Activated B cell treated with CpG ODN at 0.5 μM for 24 hours (primary cell): ENCODE data around the gene FAM53A. TPM values are rescaled to one million over a fixed set of nuclear protein-coding genes. Genes with fewer than 3 reads are reported as not detected.

Experiments used
- ATAC-seq: fragments of 200-7000 bp; cut with Tn5 transposase; one replicate; pipeline ENCODE4 v1.10.0; 2021; ENCODE audit warnings: low read depth, mild to moderate bottlenecking, moderate library complexity
- CTCF ChIA-PET: fragments of 350-600 bp; sonication (Branson Sonifier 250); formaldehyde crosslinking; loops from one replicate; lab custom pipeline; 2021; ENCODE audit warnings: antibody characterized with exemption; lab: Charles Lee
- POLR2A ChIA-PET: fragments of 350-600 bp; sonication (Branson Sonifier 250); formaldehyde crosslinking; loops from one replicate; lab custom pipeline; 2021; ENCODE audit warnings: antibody characterized with exemption; lab: Charles Lee
- DNase-seq: peaks from one replicate; pipeline ENCODE4 v3.0.0; 2022
- H3K27ac Mint-ChIP-seq: one replicate; pipeline ENCODE4 v1.8.0; 2020; ENCODE audit warnings: mixed read lengths
- H3K27me3 Mint-ChIP-seq: one replicate; pipeline ENCODE4 v1.8.0; 2021; ENCODE audit warnings: mixed read lengths
- H3K36me3 Mint-ChIP-seq: one replicate; pipeline ENCODE4 v1.8.0; 2021; ENCODE audit warnings: low read depth, mixed read lengths
- H3K4me1 Mint-ChIP-seq: one replicate; pipeline ENCODE4 v1.8.0; 2021; ENCODE audit warnings: mixed read lengths
- H3K4me3 Mint-ChIP-seq: one replicate; pipeline ENCODE4 v1.8.0; 2020; ENCODE audit warnings: mild to moderate bottlenecking, mixed read lengths
- H3K9me3 Mint-ChIP-seq: one replicate; pipeline ENCODE4 v1.8.0; 2020; ENCODE audit warnings: mixed read lengths
- intact Hi-C: fragments of 100-400 bp; cut with micrococcal nuclease; formaldehyde crosslinking; loops from one replicate; pipeline ENCODE4 v1.15.1; 2024
- total RNA-seq: library from RNA; stranded (reverse); gene quantifications from 2 replicates; pipeline ENCODE4 v1.2.3, GENCODE V29; 2022
- TF ChIP-seq, protein P1 (sequence below): fragments of 200-600 bp; IDR thresholded peaks from one replicate; pipeline ENCODE4 v1.8.0; 2022; ENCODE audit warnings: antibody characterized with exemption, mild to moderate bottlenecking

FAM53A gene
- total RNA-seq, 1 donor from 2014 or later: 1.2 TPM

DNA sequence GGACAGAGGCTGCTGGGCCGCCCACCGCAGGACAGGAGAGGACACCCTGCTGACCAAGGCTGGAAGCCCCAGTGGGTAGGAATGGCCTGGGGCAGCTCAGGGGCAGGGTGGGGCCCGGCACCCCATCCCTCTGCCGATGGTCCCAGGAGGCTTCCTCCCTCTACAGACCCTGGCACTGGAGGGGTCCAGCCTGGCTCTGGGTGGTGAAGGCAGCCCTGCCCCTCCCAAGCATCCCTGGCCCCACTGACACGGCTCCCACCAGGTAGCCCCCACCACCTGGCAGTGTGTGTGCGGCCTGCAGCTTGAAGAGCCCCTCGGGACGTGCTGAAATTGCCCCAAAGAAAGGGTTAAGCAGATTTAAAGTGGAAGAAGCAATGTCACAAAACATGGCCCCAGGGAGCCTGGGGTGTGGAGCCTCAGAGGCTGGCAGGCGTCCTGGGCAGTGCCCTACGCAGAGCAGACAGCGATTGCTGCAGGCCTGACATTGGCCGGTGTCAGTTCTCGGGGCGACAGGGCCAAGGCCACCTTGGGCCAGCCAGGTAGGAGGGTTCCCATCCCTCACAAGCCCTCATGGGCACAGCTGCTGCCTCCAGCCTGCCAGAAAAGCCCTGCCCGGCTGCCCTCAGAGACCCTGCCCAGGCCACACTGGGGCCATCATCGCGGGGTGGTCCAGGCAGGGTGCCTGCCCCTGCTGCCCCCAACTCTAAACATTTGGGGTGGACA is 80.5 kb downstream of the FAM53A start:
- Mint-ChIP-seq H3K27me3 (peaks cover 2% of the 10 kb centered on the region), H3K4me1 (no peaks in the 10 kb centered on the region), H3K36me3 (no peaks in the 10 kb centered on the region), H3K9me3 (no peaks in the 10 kb centered on the region), H3K4me3 (no peak overlapping the region), H3K27ac (no peak overlapping the region)
- TF ChIP-seq, protein P1, sequence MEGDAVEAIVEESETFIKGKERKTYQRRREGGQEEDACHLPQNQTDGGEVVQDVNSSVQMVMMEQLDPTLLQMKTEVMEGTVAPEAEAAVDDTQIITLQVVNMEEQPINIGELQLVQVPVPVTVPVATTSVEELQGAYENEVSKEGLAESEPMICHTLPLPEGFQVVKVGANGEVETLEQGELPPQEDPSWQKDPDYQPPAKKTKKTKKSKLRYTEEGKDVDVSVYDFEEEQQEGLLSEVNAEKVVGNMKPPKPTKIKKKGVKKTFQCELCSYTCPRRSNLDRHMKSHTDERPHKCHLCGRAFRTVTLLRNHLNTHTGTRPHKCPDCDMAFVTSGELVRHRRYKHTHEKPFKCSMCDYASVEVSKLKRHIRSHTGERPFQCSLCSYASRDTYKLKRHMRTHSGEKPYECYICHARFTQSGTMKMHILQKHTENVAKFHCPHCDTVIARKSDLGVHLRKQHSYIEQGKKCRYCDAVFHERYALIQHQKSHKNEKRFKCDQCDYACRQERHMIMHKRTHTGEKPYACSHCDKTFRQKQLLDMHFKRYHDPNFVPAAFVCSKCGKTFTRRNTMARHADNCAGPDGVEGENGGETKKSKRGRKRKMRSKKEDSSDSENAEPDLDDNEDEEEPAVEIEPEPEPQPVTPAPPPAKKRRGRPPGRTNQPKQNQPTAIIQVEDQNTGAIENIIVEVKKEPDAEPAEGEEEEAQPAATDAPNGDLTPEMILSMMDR: no peak
- ATAC-seq (no peak), DNase-seq (no peak)
- intact Hi-C loops: no loop called here
- ChIA-PET CTCF (no interaction called here), POLR2A (no interaction called here)

DNA sequence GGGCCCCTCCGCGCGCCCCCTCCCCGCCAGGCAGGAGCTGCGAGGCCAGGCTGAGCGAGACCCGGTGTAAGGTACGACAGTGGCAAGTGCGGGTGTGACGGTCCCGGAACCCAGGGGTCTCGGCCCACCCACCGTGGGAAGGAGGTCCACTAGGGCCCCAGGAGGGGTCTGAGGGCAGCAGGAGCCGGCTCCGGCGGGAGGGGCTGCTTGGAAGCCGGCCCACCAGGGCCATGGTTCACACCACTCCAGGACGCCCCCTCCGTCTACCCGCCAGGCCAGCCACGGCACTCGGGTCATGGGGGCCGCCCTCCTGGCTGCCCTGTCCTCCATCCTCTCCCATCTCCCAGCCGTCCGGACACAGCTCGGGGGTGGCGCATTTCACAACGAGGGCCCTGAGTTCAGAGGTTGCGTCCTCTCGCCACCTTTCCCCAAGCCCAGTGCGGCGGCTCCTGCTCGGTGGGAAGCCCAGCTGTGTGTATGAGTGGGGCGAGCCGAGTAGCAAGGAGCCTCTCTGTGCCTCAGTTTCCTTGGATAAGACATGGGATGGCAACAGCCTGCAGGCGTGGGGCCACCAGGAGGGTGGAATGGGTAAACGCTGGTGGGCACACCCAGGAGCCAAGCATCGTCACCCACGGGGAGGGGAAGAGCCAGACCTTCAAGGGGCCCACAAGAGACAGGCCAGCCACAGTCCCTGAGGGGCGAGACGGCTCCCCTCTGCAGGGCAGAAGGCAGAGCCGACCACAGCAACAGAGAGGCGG is 81.3 kb downstream of the FAM53A start:
- H3K36me3 Mint-ChIP-seq: no peaks in the 10 kb centered on the region
- TF ChIP-seq, protein P1: no peak
- intact Hi-C loops: no loop called here
- no peaks in the 10 kb centered on the region for H3K9me3 Mint-ChIP-seq
- ATAC-seq (no peak), DNase-seq (no peak)
- no peaks in the 10 kb centered on the region for H3K4me1 Mint-ChIP-seq
- peaks cover 2% of the 10 kb centered on the region for H3K27me3 Mint-ChIP-seq
- H3K27ac Mint-ChIP-seq: no peak overlapping the region
- H3K4me3 Mint-ChIP-seq: no peak overlapping the region
- ChIA-PET POLR2A (no interaction called here), CTCF (no interaction called here)

DNA sequence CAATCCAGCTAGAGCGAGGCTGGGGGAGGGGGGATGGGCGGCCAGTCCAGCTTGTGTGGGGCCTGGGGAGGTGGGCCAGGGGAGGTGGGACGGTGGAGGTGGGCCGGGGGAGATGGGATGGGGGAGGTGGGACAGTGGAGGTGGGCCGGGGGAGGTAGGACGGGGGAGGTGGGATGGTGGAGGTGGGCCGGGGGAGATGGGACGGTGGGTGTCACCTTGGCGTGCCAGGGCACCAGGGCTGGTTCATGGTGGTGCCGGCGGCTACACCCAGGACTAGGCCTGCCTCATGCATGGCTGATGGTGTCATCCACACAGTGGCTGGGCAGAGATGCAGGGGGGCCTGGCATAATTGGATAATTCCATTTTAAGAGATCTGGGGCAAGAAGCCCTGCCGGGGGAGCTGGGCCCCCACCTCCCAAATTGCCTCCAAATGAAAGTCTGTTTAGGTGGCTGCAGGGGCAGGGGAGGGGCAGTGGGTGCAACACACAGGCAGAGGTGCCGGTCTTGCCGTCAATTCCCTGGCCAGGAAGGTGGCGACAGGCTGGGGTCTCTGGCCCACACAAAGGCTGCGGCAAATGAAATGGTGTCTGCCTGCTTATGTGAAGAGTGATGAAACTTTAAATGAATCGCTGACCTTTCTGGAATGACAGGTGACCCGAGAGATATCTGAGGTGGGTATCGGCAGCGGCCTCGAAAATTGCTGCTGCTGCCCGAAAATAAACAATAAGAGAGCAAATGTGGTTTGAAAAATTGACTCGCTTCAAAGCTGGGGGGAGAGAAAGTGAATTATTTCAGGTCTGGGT is 82.1 kb downstream of the FAM53A start:
- intact Hi-C loops: no loop called here
- ChIA-PET POLR2A (no interaction called here), CTCF (no interaction called here)
- DNase-seq: no peak
- no peak overlapping the region for H3K27ac Mint-ChIP-seq
- H3K36me3 Mint-ChIP-seq: no peaks in the 10 kb centered on the region
- TF ChIP-seq, protein P1: no peak
- no peaks in the 10 kb centered on the region for H3K4me1 Mint-ChIP-seq
- peaks cover 2% of the 10 kb centered on the region for H3K27me3 Mint-ChIP-seq
- no peaks in the 10 kb centered on the region for H3K9me3 Mint-ChIP-seq
- no peak overlapping the region for H3K4me3 Mint-ChIP-seq
- ATAC-seq: no peak

DNA sequence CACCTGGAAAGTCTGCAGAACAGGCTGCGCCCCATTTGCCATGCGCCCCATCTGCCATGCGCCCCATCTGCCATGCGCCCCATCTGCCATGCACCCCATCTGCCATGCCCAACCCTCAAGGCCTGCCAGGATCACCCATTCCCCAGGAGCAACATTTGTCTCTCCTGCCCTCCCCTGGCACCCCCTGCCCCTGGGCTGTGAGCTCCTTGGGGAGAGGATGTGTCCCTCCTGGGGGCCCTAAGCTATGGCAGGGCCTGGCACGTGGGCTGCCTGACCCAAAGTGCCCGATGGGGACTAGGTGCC is 82.6 kb downstream of the FAM53A start:
- Mint-ChIP-seq H3K9me3 (no peaks in the 10 kb centered on the region), H3K4me3 (no peak overlapping the region), H3K27ac (no peak overlapping the region), H3K4me1 (no peaks in the 10 kb centered on the region), H3K27me3 (peaks cover 2% of the 10 kb centered on the region), H3K36me3 (no peaks in the 10 kb centered on the region)
- no peak for ATAC-seq
- intact Hi-C loops: no loop called here
- no peak for DNase-seq
- TF ChIP-seq, protein P1: no peak
- CTCF ChIA-PET: no interaction called here
- POLR2A ChIA-PET: no interaction called here
